Activated naive CD8-positive, alpha-beta T cell treated with anti-CD3 and anti-CD28 coated beads, Interleukin-2, amount 50 U/mL, for 24 hours (primary cell): Measurements from ENCODE around the gene INO80E.
A peak's percentile ranks its signal among the peaks of the same experiment; 100 is the strongest.
"Not testable (repeated sequence)": the region's sequence is repeated elsewhere in the genome, so short reads cannot be mapped to it uniquely, and the experiment has no call there.

Experiments used
- ATAC-seq: fragments of 150-1000 bp; cut with Tn5 transposase; one replicate; pipeline ENCODE4 v1.10.0; 2021
- DNase-seq: peaks from one replicate; pipeline ENCODE4 v3.0.0; 2021
- H3K27ac Mint-ChIP-seq: one replicate; pipeline ENCODE4 v1.8.0; 2021; ENCODE audit warnings: mild to moderate bottlenecking, mixed read lengths
- H3K27me3 Mint-ChIP-seq: one replicate; pipeline ENCODE4 v1.8.0; 2021; ENCODE audit warnings: mixed read lengths
- H3K36me3 Mint-ChIP-seq: one replicate; pipeline ENCODE4 v1.8.0; 2021; ENCODE audit warnings: low read depth, mixed read lengths
- H3K4me1 Mint-ChIP-seq: one replicate; pipeline ENCODE4 v1.8.0; 2021; ENCODE audit warnings: mixed read lengths
- H3K4me3 Mint-ChIP-seq: one replicate; pipeline ENCODE4 v1.8.0; 2021; ENCODE audit warnings: mild to moderate bottlenecking, moderate library complexity, mixed read lengths
- H3K9me3 Mint-ChIP-seq: one replicate; pipeline ENCODE4 v1.8.0; 2021; ENCODE audit warnings: mixed read lengths

Gene INO80E

DNA sequence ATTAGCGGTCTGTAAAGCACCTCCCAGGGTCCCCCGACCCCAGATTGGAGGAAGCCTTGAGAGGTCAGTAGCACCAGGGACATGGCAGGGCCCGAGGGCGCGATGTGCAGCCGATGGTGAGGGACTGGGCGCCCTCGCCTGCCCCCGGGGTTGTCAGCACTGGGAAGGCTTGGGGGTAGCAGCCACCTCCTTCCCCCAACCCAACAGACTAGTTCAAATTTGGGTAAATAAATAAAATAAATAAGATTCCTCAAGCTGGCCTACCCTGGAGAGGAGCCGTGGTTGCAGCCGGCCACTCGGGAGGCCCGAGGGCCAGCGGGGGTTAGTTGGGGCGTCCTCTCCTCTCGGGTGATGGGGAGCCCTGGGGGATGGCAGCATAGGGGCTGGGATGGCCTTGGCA lies 28.4 kb downstream of the INO80E start:
- no peaks in the 10 kb centered on the region for H3K36me3 Mint-ChIP-seq
- H3K4me3 Mint-ChIP-seq: no peak overlapping the region
- no peak overlapping the region for H3K27ac Mint-ChIP-seq
- DNase-seq: no peak
- ATAC-seq: no peak
- no peaks in the 10 kb centered on the region for H3K9me3 Mint-ChIP-seq
- peaks cover 3% of the 10 kb centered on the region for H3K4me1 Mint-ChIP-seq
- peaks cover 39% of the 10 kb centered on the region for H3K27me3 Mint-ChIP-seq

DNA sequence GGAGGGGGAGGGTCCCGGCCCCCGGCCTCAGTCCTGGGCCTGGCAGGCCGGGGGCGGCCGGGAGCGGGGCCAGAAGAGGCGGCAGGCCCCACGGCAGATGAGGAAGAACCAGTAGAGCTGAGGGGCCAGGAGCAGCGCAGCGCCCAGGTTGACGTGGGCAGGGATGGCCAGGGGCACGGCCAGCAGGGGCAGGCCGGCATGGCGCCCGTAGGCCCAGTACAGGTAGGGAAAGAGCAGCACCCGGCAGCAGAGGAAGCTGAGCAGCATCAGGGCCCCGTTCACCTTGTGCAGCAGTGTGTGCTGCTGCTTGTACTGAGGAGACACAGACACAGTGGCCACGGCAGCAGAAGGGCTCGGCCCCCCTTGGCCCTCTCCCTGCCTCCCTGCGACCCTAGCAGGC lies 29.1 kb downstream of the INO80E start:
- Mint-ChIP-seq H3K4me1 (peaks cover 4% of the 10 kb centered on the region), H3K9me3 (no peaks in the 10 kb centered on the region), H3K4me3 (no peak overlapping the region), H3K27ac (no peak overlapping the region), H3K36me3 (no peaks in the 10 kb centered on the region), H3K27me3 (peaks cover 46% of the 10 kb centered on the region)
- DNase-seq: no peak
- no peak for ATAC-seq

DNA sequence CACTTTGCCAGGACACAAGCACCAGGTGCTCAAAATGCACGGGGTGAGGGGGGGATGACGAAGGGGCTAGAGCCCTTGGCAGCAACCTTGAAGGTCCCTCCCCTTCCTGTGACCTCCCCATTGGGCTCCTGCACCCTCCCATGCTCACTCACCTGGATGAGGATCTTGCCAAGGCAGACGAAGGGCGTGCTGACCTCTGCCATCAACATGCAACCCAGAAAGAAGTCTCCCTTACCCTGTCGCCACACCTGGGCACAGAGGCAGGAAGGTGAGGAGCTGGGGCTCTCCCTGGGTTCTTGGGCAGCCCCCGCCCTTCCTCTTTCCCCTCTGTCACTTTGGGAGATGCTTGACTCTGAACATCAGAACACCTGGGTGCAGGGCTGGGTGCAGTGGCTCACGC lies 29.5 kb downstream of the INO80E start:
- Mint-ChIP-seq H3K9me3 (no peaks in the 10 kb centered on the region), H3K27me3 (peaks cover 46% of the 10 kb centered on the region), H3K4me1 (peaks cover 6% of the 10 kb centered on the region), H3K4me3 (no peak overlapping the region), H3K27ac (no peak overlapping the region), H3K36me3 (no peaks in the 10 kb centered on the region)
- ATAC-seq: no peak
- DNase-seq: no peak

DNA sequence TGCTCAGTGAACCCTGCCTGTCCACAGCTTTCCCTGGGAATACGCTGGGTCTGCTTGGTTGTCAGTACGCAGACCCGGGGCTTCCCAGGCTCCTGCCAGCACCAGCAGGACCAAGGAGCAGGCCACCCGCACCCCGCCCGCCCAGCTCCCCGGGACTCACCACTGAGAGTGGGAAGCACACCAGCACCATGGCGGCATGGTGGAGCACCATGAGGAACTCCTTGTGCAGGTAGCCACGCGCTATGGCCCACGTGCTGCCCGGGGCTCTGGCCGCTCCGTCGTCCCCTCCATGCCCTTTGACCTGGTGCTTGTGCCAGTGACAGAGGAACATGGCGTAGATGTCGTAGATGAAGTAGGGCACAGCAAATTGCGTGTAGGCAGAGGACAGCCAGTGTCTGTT lies 30.4 kb downstream of the INO80E start:
- H3K36me3 Mint-ChIP-seq: no peaks in the 10 kb centered on the region
- H3K9me3 Mint-ChIP-seq: no peaks in the 10 kb centered on the region
- peaks cover 4% of the 10 kb centered on the region for H3K4me1 Mint-ChIP-seq
- H3K27me3 Mint-ChIP-seq: peaks cover 44% of the 10 kb centered on the region
- H3K27ac Mint-ChIP-seq: no peak overlapping the region
- H3K4me3 Mint-ChIP-seq: no peak overlapping the region
- ATAC-seq (no peak), DNase-seq (no peak)

DNA sequence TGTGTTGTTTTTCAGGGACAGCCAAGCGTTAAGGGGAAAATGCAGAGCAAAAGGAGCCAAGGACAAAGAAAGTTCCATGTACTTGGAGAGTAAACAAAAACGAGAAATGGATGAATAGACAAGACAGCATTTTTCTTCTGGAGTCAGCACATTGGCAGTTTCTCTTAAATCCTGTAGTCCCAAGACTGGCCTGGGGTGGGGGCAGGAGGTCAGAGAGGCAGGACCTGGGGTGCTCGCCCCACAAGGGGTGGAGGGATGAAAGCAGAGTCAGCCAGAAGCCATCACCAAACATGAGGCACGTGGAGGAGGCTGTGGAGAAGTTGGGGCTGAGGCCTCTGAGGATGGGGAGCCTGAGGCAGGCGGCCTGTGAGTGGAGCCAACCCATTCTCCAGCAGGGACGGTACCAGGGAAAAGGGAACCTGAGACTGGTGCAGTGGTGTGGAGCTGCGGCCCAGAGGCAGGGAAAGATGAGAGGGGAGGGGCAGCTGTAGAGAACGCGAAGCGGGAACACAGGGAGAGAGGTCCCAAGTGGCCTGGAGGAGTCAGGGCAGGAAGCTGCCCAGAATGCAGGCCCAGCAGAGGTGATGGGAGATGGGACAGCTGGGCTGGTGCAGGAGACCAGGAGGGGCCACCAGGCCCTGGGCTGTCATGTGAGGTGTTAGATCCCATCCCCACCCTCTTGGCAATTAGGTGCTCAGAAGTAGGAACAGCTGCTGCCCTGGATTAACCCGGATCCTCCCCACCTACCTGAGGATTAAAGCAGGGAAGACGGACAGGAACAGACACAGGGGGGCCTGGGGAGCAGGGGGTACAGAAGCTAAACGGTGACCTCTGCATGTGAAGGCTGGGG lies 31.8 kb downstream of the INO80E start:
- H3K27ac Mint-ChIP-seq: no peak overlapping the region
- no peaks in the 10 kb centered on the region for H3K9me3 Mint-ChIP-seq
- DNase-seq (no peak), ATAC-seq (no peak)
- no peaks in the 10 kb centered on the region for H3K36me3 Mint-ChIP-seq
- no peak overlapping the region for H3K4me3 Mint-ChIP-seq
- H3K4me1 Mint-ChIP-seq: peaks cover 10% of the 10 kb centered on the region
- peaks cover 53% of the 10 kb centered on the region for H3K27me3 Mint-ChIP-seq

DNA sequence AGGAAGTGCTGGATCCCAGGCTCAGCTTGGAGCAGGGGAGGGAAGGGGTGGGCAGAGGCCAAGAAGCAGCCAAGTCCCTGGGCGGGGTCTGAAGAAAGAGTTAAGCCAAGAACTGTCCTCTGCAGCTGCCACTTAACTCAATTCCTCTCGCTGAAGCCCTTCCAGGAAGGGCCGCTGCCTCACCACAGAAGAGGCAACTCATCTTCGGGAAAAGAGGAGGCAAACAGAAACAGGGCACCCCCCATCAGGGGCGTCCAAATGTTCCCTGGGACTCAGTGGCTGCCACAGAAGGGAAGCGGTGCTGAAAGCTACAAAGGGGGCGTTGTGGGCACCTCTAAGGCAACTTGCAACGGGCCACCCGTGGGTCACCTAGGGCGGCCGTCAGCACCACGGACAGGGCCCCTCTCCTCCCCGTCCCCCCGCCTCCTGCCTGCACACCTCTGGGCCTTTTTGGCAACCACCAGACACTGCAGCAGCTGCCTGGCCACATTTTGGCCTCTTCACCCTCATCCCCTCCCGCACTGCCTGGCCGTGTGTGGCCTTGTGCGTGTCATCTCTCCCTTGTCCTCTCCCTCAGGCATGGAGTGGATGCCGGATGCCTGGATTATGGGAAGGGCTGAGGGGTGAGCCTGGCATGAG lies 32.5 kb downstream of the INO80E start:
- H3K9me3 Mint-ChIP-seq: no peaks in the 10 kb centered on the region
- ATAC-seq (no peak), DNase-seq (no peak)
- no peak overlapping the region for H3K4me3 Mint-ChIP-seq
- H3K27ac Mint-ChIP-seq: no peak overlapping the region
- H3K36me3 Mint-ChIP-seq: no peaks in the 10 kb centered on the region
- H3K4me1 Mint-ChIP-seq: peaks cover 12% of the 10 kb centered on the region
- peaks cover 58% of the 10 kb centered on the region for H3K27me3 Mint-ChIP-seq

DNA sequence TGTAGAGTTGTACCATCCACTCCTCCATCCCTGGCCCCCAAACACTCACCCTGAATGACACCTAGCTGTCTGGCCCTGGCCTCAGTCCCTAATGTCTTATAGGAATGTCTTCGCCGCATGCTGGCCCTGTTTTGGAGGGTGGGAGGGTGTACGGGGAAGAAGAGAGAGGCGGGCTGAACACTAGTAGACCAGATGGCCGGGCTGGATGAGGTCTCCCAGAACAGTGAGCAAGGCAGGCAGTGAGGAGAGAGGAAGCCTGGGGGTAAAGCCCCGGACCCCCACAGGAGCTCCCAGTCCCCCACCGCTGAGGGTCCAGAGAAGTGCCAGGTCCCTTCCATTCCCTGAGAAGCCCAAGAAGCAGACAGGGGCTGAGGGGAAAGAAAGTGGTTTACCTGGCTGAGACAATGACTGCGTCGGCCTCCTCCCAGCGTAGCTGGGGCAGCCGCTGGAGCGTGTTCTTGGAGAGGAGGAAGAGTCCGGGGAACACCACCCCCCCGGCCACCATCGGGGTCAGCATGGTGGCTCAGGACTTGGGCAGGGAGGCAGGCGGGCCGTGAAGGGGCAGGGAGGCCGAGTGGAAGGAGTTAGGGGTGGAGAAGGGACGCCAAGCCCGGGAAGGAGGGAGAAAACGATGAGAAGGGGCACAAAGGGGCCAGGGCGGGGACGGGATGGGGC lies 34.1 kb downstream of the INO80E start:
- ATAC-seq: no peak
- H3K4me3 Mint-ChIP-seq: peak overlapping the region; percentile 21
- peaks cover 12% of the 10 kb centered on the region for H3K4me1 Mint-ChIP-seq
- H3K27me3 Mint-ChIP-seq: peaks cover 61% of the 10 kb centered on the region
- no peaks in the 10 kb centered on the region for H3K9me3 Mint-ChIP-seq
- no peak for DNase-seq
- no peak overlapping the region for H3K27ac Mint-ChIP-seq
- H3K36me3 Mint-ChIP-seq: no peaks in the 10 kb centered on the region

DNA sequence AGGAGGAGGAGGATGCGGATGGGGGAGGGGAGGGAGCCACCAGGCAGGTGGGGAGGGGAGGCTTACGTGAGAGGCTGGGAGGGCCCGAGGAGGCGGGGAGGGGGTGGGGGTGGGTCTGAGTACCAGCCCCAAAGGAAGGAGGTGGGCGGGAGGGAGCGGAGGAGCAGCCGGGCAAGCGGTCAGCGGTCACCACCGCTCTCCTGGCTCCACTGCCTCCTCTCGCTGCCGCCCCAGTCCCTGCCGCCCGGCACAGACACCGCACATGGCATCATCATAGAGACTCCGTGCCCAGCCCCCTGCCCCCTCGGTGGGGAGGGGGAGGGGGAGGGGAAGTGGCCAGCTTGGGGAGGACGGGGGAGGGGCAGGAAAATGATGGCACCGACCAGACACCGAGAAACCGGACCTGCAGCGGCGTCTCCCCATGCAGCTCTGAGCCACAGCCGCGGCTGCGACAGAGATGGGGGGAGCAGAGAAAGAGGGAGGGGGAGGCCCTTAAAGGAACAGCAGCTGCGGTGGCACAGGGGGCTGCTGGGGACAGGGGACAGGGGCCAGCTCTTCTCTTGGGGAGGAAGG lies 34.9 kb downstream of the INO80E start, which contains the start of gene TLCD3B:
Gene TLCD3B (minus strand): TSS at position 431 of the 573 bp plus-strand sequence. CDS start 744 bp downstream, outside the sequence.
- Mint-ChIP-seq H3K9me3 (no peaks in the 10 kb centered on the region), H3K27ac (no peak within 1 kb of the TSS), H3K4me3 (peak within 1 kb of the TSS; percentile 21), H3K36me3 (no peaks in the 10 kb centered on the region), H3K4me1 (peaks cover 12% of the 10 kb centered on the region), H3K27me3 (peaks cover 65% of the 10 kb centered on the region)
- ATAC-seq: no peak
- no peak for DNase-seq

DNA sequence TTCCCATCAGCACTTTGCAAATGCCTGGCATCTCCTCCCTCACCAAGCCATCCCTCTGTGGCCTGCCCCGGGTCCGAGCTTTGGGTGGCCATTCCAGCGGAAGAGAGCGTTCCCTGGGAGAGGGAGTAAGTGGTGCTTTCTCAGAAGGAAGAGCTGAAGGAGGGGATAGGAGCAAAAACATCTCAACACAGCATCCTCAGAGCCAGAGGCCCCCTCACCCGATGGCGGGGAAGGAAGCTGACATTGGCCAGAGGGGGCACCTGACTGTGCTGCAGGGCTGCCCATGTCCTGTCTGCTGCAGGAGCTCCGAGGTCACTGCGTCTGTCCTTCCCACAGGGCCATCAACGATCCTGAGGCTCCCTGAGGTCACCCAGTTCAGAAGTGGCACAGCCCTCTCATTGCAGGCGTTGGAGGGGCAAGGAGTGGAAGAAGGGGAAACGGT lies 35.5 kb downstream of the INO80E start:
- ATAC-seq (no peak), DNase-seq (no peak)
- Mint-ChIP-seq H3K36me3 (no peaks in the 10 kb centered on the region), H3K27ac (no peak overlapping the region), H3K4me1 (peaks cover 12% of the 10 kb centered on the region), H3K4me3 (no peak overlapping the region), H3K27me3 (peaks cover 62% of the 10 kb centered on the region), H3K9me3 (no peaks in the 10 kb centered on the region)

DNA sequence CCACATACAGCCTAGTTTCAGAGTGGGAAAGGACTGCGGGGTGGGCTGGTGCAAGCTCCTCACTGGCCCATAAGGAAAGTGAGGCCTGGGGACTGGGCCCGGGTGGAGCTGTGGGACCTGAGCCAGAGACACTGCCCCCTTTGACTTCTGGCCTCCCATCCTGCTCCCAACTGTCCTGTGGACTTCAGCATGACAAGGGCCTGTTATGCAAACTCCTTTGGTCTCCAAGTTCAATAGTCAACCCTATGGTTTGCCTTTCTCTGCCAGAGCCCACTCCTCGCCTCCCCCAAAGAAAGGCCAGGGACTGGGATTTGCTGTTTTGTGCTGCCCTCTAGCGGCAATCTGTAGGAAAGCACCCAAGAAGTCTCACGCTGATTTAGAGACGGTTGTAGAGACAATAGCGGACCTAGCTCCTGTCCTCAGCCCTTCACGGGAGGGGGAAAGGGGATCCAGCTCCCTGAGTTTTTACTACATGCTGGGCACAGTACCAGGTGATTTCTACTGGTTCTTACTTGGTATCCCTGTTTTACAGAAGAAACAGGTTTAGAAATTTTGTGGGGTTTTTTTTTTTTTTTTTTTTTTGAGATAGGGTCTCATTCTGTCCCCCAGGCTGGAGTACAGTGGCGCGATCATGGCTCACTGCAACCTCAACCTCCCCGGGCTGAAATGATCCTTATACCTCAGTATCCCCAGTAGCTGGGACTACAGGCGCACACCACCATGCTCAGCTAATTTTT lies 36.2 kb downstream of the INO80E start:
- H3K4me1 Mint-ChIP-seq: peaks cover 12% of the 10 kb centered on the region
- no peak overlapping the region for H3K4me3 Mint-ChIP-seq
- no peaks in the 10 kb centered on the region for H3K36me3 Mint-ChIP-seq
- ATAC-seq (peak; percentile 41), DNase-seq (peak; percentile 69)
- peaks cover 55% of the 10 kb centered on the region for H3K27me3 Mint-ChIP-seq
- no peaks in the 10 kb centered on the region for H3K9me3 Mint-ChIP-seq
- H3K27ac Mint-ChIP-seq: no peak overlapping the region

DNA sequence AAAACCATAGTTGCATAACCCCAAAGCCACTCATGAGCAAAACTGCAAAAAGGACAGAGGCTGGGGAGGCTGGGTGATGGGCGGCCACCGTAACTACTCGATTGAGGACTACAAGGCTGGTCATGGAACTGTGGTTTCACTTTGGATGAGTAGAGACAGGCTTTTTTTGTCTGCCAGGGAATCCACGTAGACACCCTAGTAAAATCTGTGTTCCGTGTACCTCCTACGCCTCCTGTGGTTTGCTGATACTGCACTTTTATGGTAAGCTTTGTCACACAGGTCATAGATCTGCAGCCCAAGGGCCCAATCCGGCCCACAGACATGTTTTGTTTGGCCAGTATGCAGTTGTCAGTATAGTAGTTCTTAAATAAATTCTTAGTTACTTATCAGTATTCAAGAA lies 37.2 kb downstream of the INO80E start:
- ATAC-seq (peak; percentile 9), DNase-seq (no peak)
- peaks cover 12% of the 10 kb centered on the region for H3K4me1 Mint-ChIP-seq
- H3K27ac Mint-ChIP-seq: no peak overlapping the region
- no peaks in the 10 kb centered on the region for H3K9me3 Mint-ChIP-seq
- peaks cover 47% of the 10 kb centered on the region for H3K27me3 Mint-ChIP-seq
- no peak overlapping the region for H3K4me3 Mint-ChIP-seq
- no peaks in the 10 kb centered on the region for H3K36me3 Mint-ChIP-seq

DNA sequence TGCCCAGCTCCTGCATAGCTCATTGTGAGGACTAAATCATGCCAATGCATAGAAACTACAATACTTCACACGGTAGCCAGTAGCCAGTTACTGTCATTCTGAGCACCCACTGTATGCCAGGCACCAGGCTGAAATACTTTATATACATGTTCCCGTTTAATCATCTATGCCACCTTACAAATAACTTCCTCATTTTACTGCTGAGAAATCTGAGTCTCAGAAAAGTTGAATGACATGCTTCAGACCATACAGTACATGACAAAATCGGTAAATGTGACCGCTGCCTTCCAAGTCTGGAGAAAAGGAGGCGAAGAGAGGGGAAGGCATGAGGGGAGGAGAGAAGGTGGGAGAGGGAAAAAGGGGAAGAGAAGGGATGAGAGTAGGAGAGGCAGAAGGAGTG lies 44.2 kb downstream of the INO80E start:
- DNase-seq (no peak), ATAC-seq (no peak)
- Mint-ChIP-seq H3K4me1 (peaks cover under 1% of the 10 kb centered on the region), H3K27me3 (peaks cover 9% of the 10 kb centered on the region), H3K9me3 (no peaks in the 10 kb centered on the region), H3K4me3 (no peak overlapping the region), H3K36me3 (no peaks in the 10 kb centered on the region), H3K27ac (no peak overlapping the region)

DNA sequence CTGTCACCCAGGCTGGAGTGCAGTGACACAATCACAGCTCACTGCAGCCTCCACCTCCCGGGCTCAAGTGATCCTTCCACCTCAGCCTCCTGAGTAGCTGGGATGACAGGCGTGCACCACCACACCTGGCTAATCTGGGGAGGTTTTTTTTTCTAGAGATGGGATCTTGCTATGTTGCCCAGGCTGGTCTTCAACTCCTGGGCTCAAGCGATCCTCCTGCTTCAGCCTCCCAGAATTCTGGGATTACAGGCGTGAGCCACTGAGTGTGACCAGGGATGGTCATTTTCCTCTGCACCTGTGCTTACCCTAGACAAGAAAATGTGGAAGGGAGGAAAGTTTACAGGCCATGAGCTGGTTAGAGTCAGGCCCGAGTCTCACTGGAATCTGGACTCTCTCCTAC lies 44.6 kb downstream of the INO80E start:
- not testable (repeated sequence) for H3K4me3 Mint-ChIP-seq, H3K9me3 Mint-ChIP-seq, DNase-seq, ATAC-seq, H3K36me3 Mint-ChIP-seq, H3K27ac Mint-ChIP-seq, H3K4me1 Mint-ChIP-seq, H3K27me3 Mint-ChIP-seq

DNA sequence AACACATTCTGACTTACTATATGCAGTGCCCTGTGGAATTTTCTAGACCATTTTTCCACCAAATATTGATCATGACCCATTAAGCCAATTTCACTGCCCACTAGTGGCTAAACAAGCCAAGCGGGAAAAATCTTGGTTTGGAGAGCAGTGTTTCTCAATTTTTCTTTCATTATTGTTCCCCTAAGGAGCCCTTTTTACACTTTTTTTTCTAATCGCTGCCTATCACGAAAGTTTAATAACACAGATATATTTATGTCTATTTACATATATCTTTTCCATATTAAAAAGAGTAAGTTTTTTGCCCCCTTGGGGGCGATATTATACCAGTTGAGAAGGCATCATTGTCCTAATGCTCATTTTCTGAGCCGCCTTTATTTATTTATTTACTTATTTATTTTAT lies 45.8 kb downstream of the INO80E start:
- ATAC-seq (no peak), DNase-seq (no peak)
- no peaks in the 10 kb centered on the region for H3K9me3 Mint-ChIP-seq
- no peaks in the 10 kb centered on the region for H3K36me3 Mint-ChIP-seq
- peaks cover 3% of the 10 kb centered on the region for H3K4me1 Mint-ChIP-seq
- H3K27me3 Mint-ChIP-seq: peaks cover 5% of the 10 kb centered on the region
- no peak overlapping the region for H3K27ac Mint-ChIP-seq
- H3K4me3 Mint-ChIP-seq: no peak overlapping the region
